ENCODE measurements around the gene RASGRF2. TPM values are rescaled to one million over a fixed set of nuclear protein-coding genes. Genes with fewer than 3 reads are reported as not detected.

RASGRF2 gene
- total and polyA plus RNA-seq, 9 of the 15 experiments (the other 6 are each of a cell fraction or from before 2014, with no cell fraction given), result 0.01 to 0.22 (median 0.08) TPM; not detected in 2

DNA sequence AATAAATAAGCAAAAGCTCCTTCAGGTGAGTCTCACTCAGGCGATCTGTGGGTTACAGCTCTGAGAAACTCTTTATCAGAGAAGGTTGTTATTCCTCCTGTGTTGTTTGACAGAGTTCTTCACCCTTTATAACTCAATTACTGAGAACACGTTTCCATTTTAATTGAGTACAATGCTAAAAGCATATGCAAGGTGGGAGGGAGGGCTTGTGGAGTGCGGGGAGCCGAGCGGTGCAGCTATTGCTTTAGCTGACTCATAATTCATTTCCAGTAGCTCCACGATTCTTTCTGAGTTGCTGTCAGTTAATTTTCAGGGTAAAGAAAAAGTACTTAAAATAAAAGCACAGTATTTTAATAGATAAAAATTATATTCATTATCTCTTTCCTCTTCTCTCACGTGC is 168.3 kb downstream of the RASGRF2 start:
- Histone ChIP-seq H3K27me3 (ENCODE audit: control insufficient read depth in 2 of 2, insufficient read depth in 2 of 2, low read length in 2 of 2) (peaks cover 4 to 18% of the 10 kb centered on the region in 2 experiments; a peak in 4 of 5 replicates), H4K20me1 (replicated peaks; ENCODE audit: control insufficient read depth, insufficient read depth, low read length) (no peaks in the 10 kb centered on the region), H3K9ac (ENCODE audit: insufficient read depth in 1 of 2, low read depth in 2 of 2, low read length in 2 of 2) (no peak overlapping the region), H3K9me3 (replicated peaks; ENCODE audit: control insufficient read depth, insufficient read depth, low read depth, low read length) (no peaks in the 10 kb centered on the region), H2AFZ (ENCODE audit: low read depth, low read length) (no peak overlapping the region), H3K4me1 (replicated peaks in 1 of 2; ENCODE audit: control insufficient read depth in 2 of 2, insufficient read depth in 2 of 2, low read length in 2 of 2) (no peaks in the 10 kb centered on the region), H3K79me2 (ENCODE audit: control insufficient read depth, insufficient read depth, low read length) (no peaks in the 10 kb centered on the region), H3K4me3 (no peak overlapping the region), H3K9me1 (ENCODE audit: control insufficient read depth, insufficient read depth, low read length) (no peaks in the 10 kb centered on the region), H3K27ac (ENCODE audit: extremely low read depth, low read depth, low read length) (no peak overlapping the region), H3K4me2 (ENCODE audit: insufficient read depth, low read length) (no peak overlapping the region), H3K36me3 (ENCODE audit: control insufficient read depth, insufficient read depth, low read length) (no peaks in the 10 kb centered on the region)
- in situ Hi-C loops (cut with MboI) (no loop called here), intact Hi-C loops (cut with micrococcal nuclease) (no loop called here)
- ATAC-seq (no peak), FAIRE-seq (no peak), DNase-seq (ENCODE audit: extremely low read depth in 1 of 4, low spot score in 3 of 4) (no peak)
- CTCF ChIA-PET (ENCODE audit: low intra/inter-chr PET ratio), result no interaction called here
- POLR2A ChIA-PET, result interaction anchor here (0.5 kb wide), 1 partner anchor 23 kb away, joined by 3 read pairs; no protein-coding TSS in a partner anchor
- WGBS (ENCODE audit: insufficient coverage, low coverage, missing lambda C conversion rate), result 1% methylated on average over 7 of the region's 7 CpGs
- no TSS peak for BruUV-seq (replicated peaks)
- TF ChIP-seq ZNF347 (CRISPR knock-in tag; IDR thresholded peaks at IDR 0.05; ENCODE audit: low read depth) (no peak), ETV5 (CRISPR knock-in tag; IDR thresholded peaks at IDR 0.05; ENCODE audit: low read depth) (no peak), TRIM24 (IDR thresholded peaks at IDR 0.05) (no peak), ETV6 (IDR thresholded peaks at IDR 0.05; ENCODE audit: borderline replicate concordance in 1 of 2, low read depth in 2 of 2, low read length in 1 of 2) (no peak), ETV6 (CRISPR knock-in tag; IDR thresholded peaks at IDR 0.05; ENCODE audit: borderline replicate concordance) (no peak), BCOR (IDR thresholded peaks at IDR 0.05) (no peak), CHD4 (IDR thresholded peaks at IDR 0.05; ENCODE audit: insufficient read depth, insufficient replicate concordance, low read depth, low read length, poor library complexity, severe bottlenecking) (no peak), CBX8 (IDR thresholded peaks at IDR 0.05; ENCODE audit: borderline replicate concordance, extremely low read depth, low read depth, low read length, poor library complexity, severe bottlenecking) (no peak), CCNT2 (IDR thresholded peaks at IDR 0.05; ENCODE audit: borderline replicate concordance, extremely low read depth, insufficient read length, low read depth, low read length) (no peak), PHB2 (IDR thresholded peaks at IDR 0.05; ENCODE audit: low read depth) (no peak), ZNF699 (CRISPR knock-in tag; IDR thresholded peaks at IDR 0.05; ENCODE audit: insufficient replicate concordance) (no peak), ADNP (tag; IDR thresholded peaks at IDR 0.05) (no peak)
- TF ChIP-seq, protein P1, sequence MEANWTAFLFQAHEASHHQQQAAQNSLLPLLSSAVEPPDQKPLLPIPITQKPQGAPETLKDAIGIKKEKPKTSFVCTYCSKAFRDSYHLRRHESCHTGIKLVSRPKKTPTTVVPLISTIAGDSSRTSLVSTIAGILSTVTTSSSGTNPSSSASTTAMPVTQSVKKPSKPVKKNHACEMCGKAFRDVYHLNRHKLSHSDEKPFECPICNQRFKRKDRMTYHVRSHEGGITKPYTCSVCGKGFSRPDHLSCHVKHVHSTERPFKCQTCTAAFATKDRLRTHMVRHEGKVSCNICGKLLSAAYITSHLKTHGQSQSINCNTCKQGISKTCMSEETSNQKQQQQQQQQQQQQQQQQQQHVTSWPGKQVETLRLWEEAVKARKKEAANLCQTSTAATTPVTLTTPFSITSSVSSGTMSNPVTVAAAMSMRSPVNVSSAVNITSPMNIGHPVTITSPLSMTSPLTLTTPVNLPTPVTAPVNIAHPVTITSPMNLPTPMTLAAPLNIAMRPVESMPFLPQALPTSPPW (CRISPR knock-in tag; IDR thresholded peaks at IDR 0.05), result no peak

Data from K562 (cell line).